PC-3 (cell line): ENCODE data around the gene MTRF1. TPM values are rescaled to one million over a fixed set of nuclear protein-coding genes. Genes with fewer than 3 reads are reported as not detected.

Source experiments
- ATAC-seq: fragments of 200-7000 bp; cut with Tn5 transposase; 2 replicates; pipeline ENCODE4 v1.9.1; 2020; ENCODE audit warnings: mild to moderate bottlenecking, moderate library complexity
- BruUV-seq: library from RNA; stranded (reverse); fragments of 400-500 nt; replicated peaks from 2 replicates; lab custom pipeline; 2021; lab: Mats Ljungman, UMichigan
- CTCF ChIA-PET: fragments of 300-600 bp; sonication (Branson Sonifier 250); formaldehyde crosslinking; loops from one replicate; lab custom pipeline; 2022; ENCODE audit warnings: antibody characterized with exemption; lab: Charles Lee
- POLR2A ChIA-PET: fragments of 300-600 bp; sonication (Branson Sonifier 250); formaldehyde crosslinking; loops from one replicate; lab custom pipeline; 2022; ENCODE audit warnings: antibody characterized with exemption; ENCODE audit not compliant: unreplicated experiment; lab: Charles Lee
- DNase-seq: peaks from one replicate; pipeline ENCODE4 v3.0.0-alpha.2; 2015
- H2AFZ ChIP-seq: fragments of 300-600 bp; sonication (generic); 2 replicates; pipeline ENCODE4 v1.6.0; 2016; ENCODE audit warnings: antibody characterized with exemption, low read length
- H3F3A ChIP-seq: fragments of 300-600 bp; sonication (generic); one replicate; pipeline ENCODE4 v1.6.0; 2017; ENCODE audit warnings: antibody characterized with exemption, low read length, control low read depth, mild to moderate bottlenecking; ENCODE audit not compliant: unreplicated experiment
- H3K27ac ChIP-seq: fragments of 300-600 bp; sonication (generic); 2 replicates; pipeline ENCODE4 v1.5.1; 2016; ENCODE audit warnings: mild to moderate bottlenecking, low read length
- H3K27me3 ChIP-seq: fragments of 300-600 bp; sonication (generic); 2 replicates; pipeline ENCODE4 v1.6.1; 2016; ENCODE audit warnings: low read length, mixed read lengths
- H3K36me3 ChIP-seq: fragments of 300-600 bp; sonication (generic); 2 replicates; pipeline ENCODE4 v1.6.1; 2016; ENCODE audit warnings: low read depth, mixed run types, low read length, mixed read lengths
- H3K4me1 ChIP-seq: fragments of 300-600 bp; sonication (generic); 2 replicates; pipeline ENCODE4 v1.5.1; 2016; ENCODE audit warnings: low read length; ENCODE audit not compliant: insufficient read depth
- H3K4me2 ChIP-seq: fragments of 300-600 bp; sonication (generic); 2 replicates; pipeline ENCODE4 v1.6.0; 2016; ENCODE audit warnings: low read length
- H3K4me3 ChIP-seq: fragments of 300-600 bp; sonication (generic); 2 replicates; pipeline ENCODE4 v1.5.1; 2016; ENCODE audit warnings: mild to moderate bottlenecking, low read length, mixed read lengths
- H3K79me2 ChIP-seq: fragments of 300-600 bp; sonication (generic); 2 replicates; pipeline ENCODE4 v1.6.1; 2017; ENCODE audit warnings: low read length, mixed read lengths
- H3K9ac ChIP-seq: fragments of 300-600 bp; sonication (generic); 2 replicates; pipeline ENCODE4 v1.6.0; 2016; ENCODE audit warnings: mild to moderate bottlenecking, low read length
- H3K9me2 ChIP-seq: fragments of 300-600 bp; sonication (generic); replicated peaks from 2 replicates; pipeline ENCODE4 v1.6.1; 2016; ENCODE audit warnings: mixed run types, low read length, mixed read lengths
- H3K9me3 ChIP-seq: fragments of 300-600 bp; sonication (generic); 2 replicates; pipeline ENCODE4 v1.6.1; 2016; ENCODE audit warnings: low read length, mixed read lengths
- H4K20me1 ChIP-seq: fragments of 300-600 bp; sonication (generic); 2 replicates; pipeline ENCODE4 v1.6.1; 2016; ENCODE audit warnings: low read length, mixed read lengths
- EZH2 ChIP-seq: fragments of 300-600 bp; sonication (generic); IDR thresholded peaks from one replicate; pipeline ENCODE4 v1.6.1; 2017; ENCODE audit warnings: antibody characterized with exemption, mild to moderate bottlenecking, low read length; ENCODE audit not compliant: unreplicated experiment
- EZH2phosphoT487 ChIP-seq: fragments of 300-600 bp; sonication (generic); IDR thresholded peaks from 2 replicates; pipeline ENCODE4 v1.6.1; 2018; ENCODE audit warnings: mild to moderate bottlenecking, antibody characterized with exemption, low read length, borderline replicate concordance
- intact Hi-C: fragments of 100-400 bp; cut with micrococcal nuclease; formaldehyde crosslinking; loops from 2 replicates; pipeline ENCODE4 v1.9.0; 2023
- total RNA-seq: library from RNA; depleted of rRNA; stranded (reverse); fragments of >200 nt; gene quantifications from 2 replicates; pipeline ENCODE4 v1.2.3, GENCODE V29; 2014
- TF ChIP-seq, protein P1 (sequence below): fragments of 300-600 bp; sonication (generic); conservative IDR thresholded peaks from 2 replicates; pipeline ENCODE4 v1.5.1; 2017; ENCODE audit warnings: antibody characterized with exemption, low read depth, mild to moderate bottlenecking, low read length

The MTRF1 gene
- total RNA-seq, 1 experiment from 2014 or later, result 4.7 TPM

GRCh38 chr13:41293272-41293671 is 29.9 kb upstream of the MTRF1 start:
- no peaks in the 10 kb centered on the region for H3K27me3 ChIP-seq
- intact Hi-C loops, result no loop called here
- no peak for ATAC-seq
- H3K9me3 ChIP-seq, result no peaks in the 10 kb centered on the region
- no peak overlapping the region for H3K27ac ChIP-seq
- no peak for DNase-seq
- H3K36me3 ChIP-seq, result no peaks in the 10 kb centered on the region; the same call in 1 of the 2 replicates
- POLR2A ChIA-PET, result no interaction called here
- no peak overlapping the region for H3K4me2 ChIP-seq
- no peaks in the 10 kb centered on the region for H3F3A ChIP-seq
- CTCF ChIA-PET, result no interaction called here
- H2AFZ ChIP-seq, result no peak overlapping the region
- no peaks in the 10 kb centered on the region for H3K79me2 ChIP-seq
- no peaks in the 10 kb centered on the region for H4K20me1 ChIP-seq
- no peak for TF ChIP-seq EZH2
- no peak for TF ChIP-seq EZH2phosphoT487
- TF ChIP-seq, protein P1, sequence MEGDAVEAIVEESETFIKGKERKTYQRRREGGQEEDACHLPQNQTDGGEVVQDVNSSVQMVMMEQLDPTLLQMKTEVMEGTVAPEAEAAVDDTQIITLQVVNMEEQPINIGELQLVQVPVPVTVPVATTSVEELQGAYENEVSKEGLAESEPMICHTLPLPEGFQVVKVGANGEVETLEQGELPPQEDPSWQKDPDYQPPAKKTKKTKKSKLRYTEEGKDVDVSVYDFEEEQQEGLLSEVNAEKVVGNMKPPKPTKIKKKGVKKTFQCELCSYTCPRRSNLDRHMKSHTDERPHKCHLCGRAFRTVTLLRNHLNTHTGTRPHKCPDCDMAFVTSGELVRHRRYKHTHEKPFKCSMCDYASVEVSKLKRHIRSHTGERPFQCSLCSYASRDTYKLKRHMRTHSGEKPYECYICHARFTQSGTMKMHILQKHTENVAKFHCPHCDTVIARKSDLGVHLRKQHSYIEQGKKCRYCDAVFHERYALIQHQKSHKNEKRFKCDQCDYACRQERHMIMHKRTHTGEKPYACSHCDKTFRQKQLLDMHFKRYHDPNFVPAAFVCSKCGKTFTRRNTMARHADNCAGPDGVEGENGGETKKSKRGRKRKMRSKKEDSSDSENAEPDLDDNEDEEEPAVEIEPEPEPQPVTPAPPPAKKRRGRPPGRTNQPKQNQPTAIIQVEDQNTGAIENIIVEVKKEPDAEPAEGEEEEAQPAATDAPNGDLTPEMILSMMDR, result no peak
- H3K9ac ChIP-seq, result no peak overlapping the region
- H3K9me2 ChIP-seq, result no peaks in the 10 kb centered on the region
- no peak overlapping the region for H3K4me3 ChIP-seq
- no TSS peak for BruUV-seq
- H3K4me1 ChIP-seq, result peaks cover 8% of the 10 kb centered on the region

DNA sequence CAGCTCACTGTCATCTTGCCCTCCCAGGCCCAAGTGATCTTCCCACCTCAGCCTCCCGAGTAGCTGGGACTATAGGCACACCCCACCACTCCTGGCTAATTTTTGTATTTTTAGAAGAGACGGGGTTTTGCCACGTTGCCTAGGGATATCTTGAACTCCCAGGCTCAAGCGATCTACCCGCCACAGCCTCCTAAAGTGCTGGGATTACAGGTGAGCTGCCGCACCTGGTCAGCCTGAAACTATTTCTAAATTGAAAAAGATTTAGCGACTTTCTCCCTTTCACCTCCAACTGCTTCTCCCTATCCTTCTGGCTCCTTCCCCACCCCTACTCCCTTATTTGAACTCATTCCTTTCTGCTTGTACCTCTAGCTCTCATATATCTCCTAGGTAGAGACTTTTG is 27.9 kb upstream of the MTRF1 start:
- TF ChIP-seq, protein P1, result no peak
- TF ChIP-seq EZH2phosphoT487, result no peak
- TF ChIP-seq EZH2, result no peak
- H3K4me3 ChIP-seq, result no peak overlapping the region
- POLR2A ChIA-PET, result no interaction called here
- no peaks in the 10 kb centered on the region for H4K20me1 ChIP-seq
- H3K4me2 ChIP-seq, result no peak overlapping the region
- H3K9ac ChIP-seq, result no peak overlapping the region
- no peaks in the 10 kb centered on the region for H3F3A ChIP-seq
- no peak overlapping the region for H3K27ac ChIP-seq
- no peaks in the 10 kb centered on the region; the same call in 1 of the 2 replicates for H3K36me3 ChIP-seq
- no peaks in the 10 kb centered on the region for H3K27me3 ChIP-seq
- H3K9me2 ChIP-seq, result no peaks in the 10 kb centered on the region
- peaks cover under 1% of the 10 kb centered on the region; the same call in 1 of the 2 replicates for H3K4me1 ChIP-seq
- no peaks in the 10 kb centered on the region for H3K9me3 ChIP-seq
- CTCF ChIA-PET, result no interaction called here
- no peak overlapping the region for H2AFZ ChIP-seq
- ATAC-seq, result no peak
- intact Hi-C loops, result no loop called here
- no peaks in the 10 kb centered on the region for H3K79me2 ChIP-seq
- no TSS peak for BruUV-seq
- DNase-seq, result no peak

- ChIA-PET POLR2A (no interaction called here), CTCF (no interaction called here)
- no peak overlapping the region for H3K4me2 ChIP-seq
- no peaks in the 10 kb centered on the region for H3K9me2 ChIP-seq
- no peaks in the 10 kb centered on the region for H3K27me3 ChIP-seq
- peaks cover 12% of the 10 kb centered on the region for H3K4me1 ChIP-seq
- no peak overlapping the region for H3K27ac ChIP-seq
- H4K20me1 ChIP-seq, result no peaks in the 10 kb centered on the region
- H2AFZ ChIP-seq, result no peak overlapping the region
- no peaks in the 10 kb centered on the region for H3K79me2 ChIP-seq
- ATAC-seq (no peak), DNase-seq (no peak)
- intact Hi-C loops, result no loop called here
- BruUV-seq, result no TSS peak
- H3K4me3 ChIP-seq, result no peak overlapping the region
- no peaks in the 10 kb centered on the region for H3F3A ChIP-seq
- no peak overlapping the region for H3K9ac ChIP-seq
- no peak for TF ChIP-seq EZH2
- no peak for TF ChIP-seq EZH2phosphoT487
- TF ChIP-seq, protein P1, result no peak
- H3K9me3 ChIP-seq, result no peaks in the 10 kb centered on the region
- H3K36me3 ChIP-seq, result no peaks in the 10 kb centered on the region; the same call in 1 of the 2 replicates
Observed at GRCh38 chr13:41289463-41289881, 26.1 kb upstream of the MTRF1 start.
